ENCODE data around the gene BACH2.

DNA sequence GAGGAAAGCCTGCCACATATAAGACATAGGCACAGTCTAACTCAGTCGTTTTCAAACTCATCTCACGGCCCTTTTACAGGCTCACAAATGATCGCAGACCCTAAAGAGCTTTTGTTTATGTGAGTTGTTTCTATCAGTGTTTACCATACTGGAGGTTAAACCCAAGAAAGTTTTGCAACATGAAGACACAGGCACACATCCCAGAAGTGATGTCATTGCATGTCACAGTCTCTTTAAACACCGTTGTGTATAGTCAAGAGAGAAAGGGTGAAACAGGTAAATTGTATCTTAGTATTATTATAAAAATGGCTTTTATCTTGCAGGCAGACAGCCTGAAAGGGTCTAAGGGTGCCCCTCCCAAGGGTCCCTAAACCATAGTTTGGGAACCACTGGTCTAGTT is 96.7 kb downstream of the BACH2 start:
- TF ChIP-seq, protein P1, sequence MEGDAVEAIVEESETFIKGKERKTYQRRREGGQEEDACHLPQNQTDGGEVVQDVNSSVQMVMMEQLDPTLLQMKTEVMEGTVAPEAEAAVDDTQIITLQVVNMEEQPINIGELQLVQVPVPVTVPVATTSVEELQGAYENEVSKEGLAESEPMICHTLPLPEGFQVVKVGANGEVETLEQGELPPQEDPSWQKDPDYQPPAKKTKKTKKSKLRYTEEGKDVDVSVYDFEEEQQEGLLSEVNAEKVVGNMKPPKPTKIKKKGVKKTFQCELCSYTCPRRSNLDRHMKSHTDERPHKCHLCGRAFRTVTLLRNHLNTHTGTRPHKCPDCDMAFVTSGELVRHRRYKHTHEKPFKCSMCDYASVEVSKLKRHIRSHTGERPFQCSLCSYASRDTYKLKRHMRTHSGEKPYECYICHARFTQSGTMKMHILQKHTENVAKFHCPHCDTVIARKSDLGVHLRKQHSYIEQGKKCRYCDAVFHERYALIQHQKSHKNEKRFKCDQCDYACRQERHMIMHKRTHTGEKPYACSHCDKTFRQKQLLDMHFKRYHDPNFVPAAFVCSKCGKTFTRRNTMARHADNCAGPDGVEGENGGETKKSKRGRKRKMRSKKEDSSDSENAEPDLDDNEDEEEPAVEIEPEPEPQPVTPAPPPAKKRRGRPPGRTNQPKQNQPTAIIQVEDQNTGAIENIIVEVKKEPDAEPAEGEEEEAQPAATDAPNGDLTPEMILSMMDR (optimal IDR thresholded peaks at IDR 0.05 in 1 of 3, IDR thresholded peaks at IDR 0.05 in 1 of 3, conservative IDR thresholded peaks at IDR 0.05 in 1 of 3; ENCODE audit: extremely low read depth in 1 of 3, insufficient read depth in 2 of 3, low read length in 3 of 3): no peak
- TF ChIP-seq EZH2 (IDR thresholded peaks at IDR 0.05; ENCODE audit: low read length): no peak

All from keratinocyte (primary cell).